Hepatocyte (in vitro differentiated cells): ENCODE data around the gene PKP4.

ENCODE experiments used
- CTCF ChIP-seq: fragments of 200-600 bp; sonication (generic); IDR thresholded peaks from 2 replicates; pipeline ENCODE4 v1.5.1; 2016; ENCODE audit warnings: antibody characterized with exemption, mild to moderate bottlenecking; ENCODE audit not compliant: poor library complexity
- EZH2 ChIP-seq: fragments of 200-600 bp; sonication (generic); IDR thresholded peaks from 2 replicates; pipeline ENCODE4 v1.6.1; 2016; ENCODE audit warnings: antibody characterized with exemption, mild to moderate bottlenecking, borderline replicate concordance

GRCh38 chr2:158509928-158510797, 53.4 kb downstream of the PKP4 start:
- TF ChIP-seq CTCF (no peak), EZH2 (no peak)
